Fibroblast of lung (primary cell): ENCODE measurements around the gene CCDC33. TPM values are rescaled to one million over a fixed set of nuclear protein-coding genes. Genes with fewer than 3 reads are reported as not detected.

Source experiments
- DNase-seq, 2 donors: peaks; one replicate each; pipeline versions ENCODE4 v3.0.0 to v3.0.0-alpha.2; 2010; ENCODE audit warnings: low read depth in 2 of 2
- H2AFZ ChIP-seq: 2 replicates; pipeline ENCODE4 v1.5.1; 2012; ENCODE audit warnings: low read length, control low read depth, inconsistent platforms
- H3K27ac ChIP-seq: 2 replicates; pipeline ENCODE4 v1.5.1; 2011; ENCODE audit warnings: low read length, control low read depth; ENCODE audit not compliant: insufficient read depth
- H3K27me3 ChIP-seq: 2 replicates; pipeline ENCODE4 v1.5.1; 2011; ENCODE audit warnings: mild to moderate bottlenecking, low read length; ENCODE audit not compliant: control insufficient read depth, insufficient read depth
- H3K36me3 ChIP-seq: 2 replicates; pipeline ENCODE4 v1.5.1; 2011; ENCODE audit warnings: low read length; ENCODE audit not compliant: control insufficient read depth, insufficient read depth
- H3K4me1 ChIP-seq: 2 replicates; pipeline ENCODE4 v1.5.1; 2011; ENCODE audit warnings: low read length; ENCODE audit not compliant: control insufficient read depth, insufficient read depth; ENCODE audit errors: extremely low read depth
- H3K4me2 ChIP-seq: 2 replicates; pipeline ENCODE4 v1.5.1; 2011; ENCODE audit warnings: low read length, control low read depth; ENCODE audit not compliant: insufficient read depth; ENCODE audit errors: extremely low read depth
- H3K4me3 ChIP-seq, 4 experiments: fragments of 200-600 bp in 1 of 4; sonication (generic) in 1 of 4; replicated peaks in 1 of 4; 2 replicates each; pipeline ENCODE4 v1.5.1; 2011 to 2016; ENCODE audit warnings: low read length in 4 of 4, low read depth in 3 of 4, mild to moderate bottlenecking in 3 of 4, control low read depth in 2 of 4, inconsistent platforms in 1 of 4, mixed read lengths in 1 of 4; ENCODE audit not compliant: insufficient read depth in 1 of 4; ENCODE audit errors: control extremely low read depth in 1 of 4
- H3K79me2 ChIP-seq: 2 replicates; pipeline ENCODE4 v1.5.1; 2012; ENCODE audit warnings: mild to moderate bottlenecking, low read length, inconsistent platforms; ENCODE audit not compliant: control insufficient read depth, insufficient read depth
- H3K9ac ChIP-seq: 2 replicates; pipeline ENCODE4 v1.5.1; 2011; ENCODE audit warnings: mild to moderate bottlenecking, low read length, control low read depth; ENCODE audit not compliant: insufficient read depth
- H3K9me3 ChIP-seq: 2 replicates; pipeline ENCODE4 v1.5.1; 2012; ENCODE audit warnings: low read depth, low read length; ENCODE audit not compliant: control insufficient read depth, insufficient read depth
- H4K20me1 ChIP-seq: 2 replicates; pipeline ENCODE4 v1.5.1; 2011; ENCODE audit warnings: low read length; ENCODE audit not compliant: control insufficient read depth, insufficient read depth; ENCODE audit errors: extremely low read depth
- CTCF ChIP-seq, 2 donors: IDR thresholded peaks in 1 of 2; conservative IDR thresholded peaks in 1 of 2; 1 replicate in 1 of 2; 2 replicates in 1 of 2; pipeline ENCODE4 v1.5.1; 2011 to 2012; ENCODE audit warnings: low read length in 2 of 2, control low read depth in 1 of 2, inconsistent platforms in 1 of 2, low read depth in 1 of 2, mild to moderate bottlenecking in 1 of 2
- EZH2 ChIP-seq: IDR thresholded peaks from 2 replicates; pipeline ENCODE4 v1.5.1; 2012; ENCODE audit warnings: low read length, control low read depth, mild to moderate bottlenecking; ENCODE audit errors: missing control alignments
- polyA plus RNA-seq, 2 donors: library from polyadenylated mRNA; depleted of rRNA in 1 of 2; stranded (reverse) in 1 of 2; unstranded in 1 of 2; fragments of >200 nt; gene quantifications; 2 replicates each; pipeline ENCODE4 v1.2.1, GENCODE V29; 2011 to 2012; ENCODE audit warnings: missing spikeins in 1 of 2
- total RNA-seq: library from RNA; depleted of rRNA; stranded (reverse); fragments of >200 nt; gene quantifications from 2 replicates; pipeline ENCODE4 v1.2.1, GENCODE V29; 2014

Gene CCDC33
- total and polyA plus RNA-seq, 2 donors (not counting 1 experiment from before 2014, with no cell fraction given): not detected

GRCh38 chr15:74319138-74319460 lies 83.0 kb downstream of the CCDC33 start:
- no peak overlapping the region for H3K9ac ChIP-seq
- no peaks in the 10 kb centered on the region for H3K9me3 ChIP-seq
- H2AFZ ChIP-seq: no peak overlapping the region
- no peak for DNase-seq
- no peak for TF ChIP-seq CTCF (conservative IDR thresholded peaks at IDR 0.05 in 1 of 2, IDR thresholded peaks at IDR 0.05 in 1 of 2; ENCODE audit: low read depth in 1 of 2, low read length in 2 of 2)
- no peak for TF ChIP-seq EZH2
- H3K4me3 ChIP-seq: no peak overlapping the region
- H3K4me1 ChIP-seq: peaks cover 21% of the 10 kb centered on the region
- H3K36me3 ChIP-seq: no peaks in the 10 kb centered on the region
- no peaks in the 10 kb centered on the region for H3K79me2 ChIP-seq
- H3K27me3 ChIP-seq: no peaks in the 10 kb centered on the region
- no peak overlapping the region for H3K27ac ChIP-seq
- no peak overlapping the region for H3K4me2 ChIP-seq
- no peaks in the 10 kb centered on the region for H4K20me1 ChIP-seq

- no peak for DNase-seq
- H3K36me3 ChIP-seq: no peaks in the 10 kb centered on the region
- peaks cover 21% of the 10 kb centered on the region for H3K4me1 ChIP-seq
- H3K27me3 ChIP-seq: peaks cover 3% of the 10 kb centered on the region
- no peak overlapping the region for H3K4me3 ChIP-seq
- no peak overlapping the region for H2AFZ ChIP-seq
- no peaks in the 10 kb centered on the region for H4K20me1 ChIP-seq
- H3K79me2 ChIP-seq: no peaks in the 10 kb centered on the region
- no peak overlapping the region for H3K4me2 ChIP-seq
- no peak overlapping the region for H3K27ac ChIP-seq
- no peak for TF ChIP-seq EZH2
- no peak overlapping the region for H3K9ac ChIP-seq
- H3K9me3 ChIP-seq: no peaks in the 10 kb centered on the region
Observed at GRCh38 chr15:74319596-74320351, 83.6 kb downstream of the CCDC33 start.

GRCh38 chr15:74320352-74321247 lies 84.5 kb downstream of the CCDC33 start:
- Histone ChIP-seq H4K20me1 (no peaks in the 10 kb centered on the region), H3K36me3 (no peaks in the 10 kb centered on the region), H3K79me2 (no peaks in the 10 kb centered on the region), H3K4me3 (no peak overlapping the region), H2AFZ (no peak overlapping the region), H3K9me3 (no peaks in the 10 kb centered on the region), H3K4me2 (no peak overlapping the region), H3K9ac (no peak overlapping the region), H3K27ac (no peak overlapping the region), H3K4me1 (peaks cover 17% of the 10 kb centered on the region), H3K27me3 (peaks cover 3% of the 10 kb centered on the region)
- peak; percentile 70 to 84 for TF ChIP-seq CTCF (conservative IDR thresholded peaks at IDR 0.05 in 1 of 2, IDR thresholded peaks at IDR 0.05 in 1 of 2; ENCODE audit: low read depth in 1 of 2, low read length in 2 of 2)
- TF ChIP-seq EZH2: no peak
- peak in 1 of 2 donors; percentile 45 for DNase-seq
